GM12873 (cell line): Measurements from ENCODE around the gene MYBBP1A.
A peak's percentile ranks its signal among the peaks of the same experiment; 100 is the strongest.

Source experiments
- TF ChIP-seq, protein P1 (sequence below): IDR thresholded peaks from 2 replicates; pipeline ENCODE4 v1.5.1; 2012; ENCODE audit warnings: low read depth, mild to moderate bottlenecking, moderate library complexity, low read length, control low read depth; ENCODE audit not compliant: insufficient read depth; ENCODE audit errors: missing control alignments

Gene MYBBP1A

GRCh38 chr17:4573115-4573514, 17.9 kb upstream of the MYBBP1A start:
- TF ChIP-seq, protein P1, sequence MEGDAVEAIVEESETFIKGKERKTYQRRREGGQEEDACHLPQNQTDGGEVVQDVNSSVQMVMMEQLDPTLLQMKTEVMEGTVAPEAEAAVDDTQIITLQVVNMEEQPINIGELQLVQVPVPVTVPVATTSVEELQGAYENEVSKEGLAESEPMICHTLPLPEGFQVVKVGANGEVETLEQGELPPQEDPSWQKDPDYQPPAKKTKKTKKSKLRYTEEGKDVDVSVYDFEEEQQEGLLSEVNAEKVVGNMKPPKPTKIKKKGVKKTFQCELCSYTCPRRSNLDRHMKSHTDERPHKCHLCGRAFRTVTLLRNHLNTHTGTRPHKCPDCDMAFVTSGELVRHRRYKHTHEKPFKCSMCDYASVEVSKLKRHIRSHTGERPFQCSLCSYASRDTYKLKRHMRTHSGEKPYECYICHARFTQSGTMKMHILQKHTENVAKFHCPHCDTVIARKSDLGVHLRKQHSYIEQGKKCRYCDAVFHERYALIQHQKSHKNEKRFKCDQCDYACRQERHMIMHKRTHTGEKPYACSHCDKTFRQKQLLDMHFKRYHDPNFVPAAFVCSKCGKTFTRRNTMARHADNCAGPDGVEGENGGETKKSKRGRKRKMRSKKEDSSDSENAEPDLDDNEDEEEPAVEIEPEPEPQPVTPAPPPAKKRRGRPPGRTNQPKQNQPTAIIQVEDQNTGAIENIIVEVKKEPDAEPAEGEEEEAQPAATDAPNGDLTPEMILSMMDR: no peak

GRCh38 chr17:4572131-4572530, 16.9 kb upstream of the MYBBP1A start:
- TF ChIP-seq, protein P1: no peak

DNA sequence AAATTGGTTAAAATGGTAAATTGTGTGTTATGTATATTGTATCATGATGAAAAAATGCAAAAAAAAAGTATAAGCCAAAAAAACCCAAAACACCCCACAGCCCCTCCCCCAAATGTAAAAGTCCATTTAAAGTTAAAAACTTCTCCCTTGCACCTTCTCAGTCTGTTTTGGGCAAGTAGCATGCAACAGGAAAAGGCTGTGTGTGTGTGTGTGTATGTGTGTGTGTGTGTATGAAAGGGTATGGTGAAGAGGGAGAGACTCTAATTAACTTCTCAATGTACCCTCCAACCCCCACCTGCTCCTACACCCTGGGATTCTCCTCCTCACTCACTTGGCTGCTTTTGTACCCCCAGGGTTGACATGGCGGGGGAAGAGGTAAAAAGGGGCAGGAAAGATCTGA, 14.4 kb upstream of the MYBBP1A start:
- TF ChIP-seq, protein P1: no peak

GRCh38 chr17:4566785-4567184, 11.6 kb upstream of the MYBBP1A start:
- TF ChIP-seq, protein P1: peak; percentile 78

- TF ChIP-seq, protein P1: peak; percentile 84
Measured at GRCh38 chr17:4565209-4566141, 10.3 kb upstream of the MYBBP1A start.

DNA sequence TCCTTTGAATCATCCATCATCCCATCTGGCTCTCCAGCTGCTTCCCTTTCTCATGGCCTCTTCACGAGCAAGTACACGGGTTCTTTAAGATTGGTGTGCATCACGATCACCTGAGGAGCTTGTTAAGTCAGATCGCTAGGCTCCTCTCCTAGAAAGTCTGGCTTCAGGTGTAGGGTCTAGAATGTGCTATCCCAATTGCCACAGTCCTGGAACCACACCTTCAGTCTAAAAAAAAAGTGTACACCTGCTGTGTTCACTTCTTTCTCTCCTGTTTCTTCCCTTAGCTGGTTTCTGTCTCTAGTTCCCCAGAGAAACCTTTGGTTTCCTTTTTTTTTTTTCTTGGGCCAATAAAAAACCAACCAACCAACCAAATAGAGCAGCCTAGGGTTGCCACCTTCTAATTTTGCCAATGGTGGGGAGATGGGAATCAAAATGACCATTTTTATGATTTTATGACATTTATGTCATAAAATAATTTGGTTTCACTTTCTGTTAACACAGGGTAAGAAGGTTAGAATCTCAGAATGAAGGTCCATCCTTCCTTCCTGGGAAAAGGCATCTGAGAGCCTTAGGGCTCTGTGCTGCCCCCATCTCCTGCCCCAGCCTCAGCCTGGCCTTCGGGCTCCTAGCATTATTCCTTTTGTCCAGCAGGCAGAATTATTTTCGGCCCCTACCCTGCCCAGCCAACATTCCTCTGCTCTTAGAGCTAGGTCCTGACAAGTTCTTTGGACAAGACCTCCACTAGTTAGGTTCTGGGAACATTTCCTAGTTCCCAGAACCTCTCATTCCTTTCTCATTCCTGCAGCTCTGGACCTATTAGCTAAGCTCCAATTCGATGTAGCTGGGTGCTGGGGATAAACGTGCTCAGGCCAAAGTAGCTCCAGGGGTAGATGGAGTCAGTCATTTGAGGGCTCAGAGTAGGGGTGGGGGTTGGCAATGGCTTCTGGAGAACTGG, 7.1 kb upstream of the MYBBP1A start:
- TF ChIP-seq, protein P1: no peak

DNA sequence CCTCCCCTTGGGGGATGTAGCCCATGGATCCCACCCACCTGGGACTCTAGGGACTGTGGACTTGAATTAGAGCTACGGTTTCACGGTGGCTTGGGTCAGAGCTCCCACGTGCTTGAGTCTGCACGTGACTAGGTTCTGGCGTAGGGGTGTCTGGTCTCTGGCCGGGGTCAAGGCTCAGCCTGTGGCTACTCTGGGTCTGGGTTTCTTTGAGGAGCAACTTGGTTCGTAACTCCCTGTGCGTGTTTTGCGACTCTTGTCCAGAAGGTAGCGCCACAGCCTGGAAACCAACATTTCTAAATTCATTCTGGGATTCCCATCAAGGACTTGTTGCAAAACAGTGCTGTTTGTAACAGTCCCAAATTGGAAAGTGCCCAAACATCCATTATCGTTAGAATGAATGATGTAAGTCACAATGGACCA, 5.7 kb upstream of the MYBBP1A start:
- TF ChIP-seq, protein P1: no peak
